NCI-H2227 (cell line): Measurements from ENCODE around the gene ZNF221.

Experiments used
- DNase-seq: peaks from one replicate; lab custom pipeline; 2025; ENCODE audit not compliant: unreplicated experiment; lab: John Stamatoyannopoulos, UW

Gene ZNF221

GRCh38 chr19:43956827-43957226, 5.8 kb downstream of the ZNF221 start:
- DNase-seq: no peak

GRCh38 chr19:43957891-43958290, 6.9 kb downstream of the ZNF221 start:
- DNase-seq: no peak

GRCh38 chr19:43960411-43960810, 9.4 kb downstream of the ZNF221 start:
- no peak for DNase-seq

- DNase-seq: no peak
Measured at GRCh38 chr19:43966079-43966694, 15.2 kb downstream of the ZNF221 start.

GRCh38 chr19:43976732-43977131, 25.7 kb downstream of the ZNF221 start:
- no peak for DNase-seq

- no peak for DNase-seq
Measured at GRCh38 chr19:43983544-43983911, 32.5 kb downstream of the ZNF221 start.

GRCh38 chr19:43983912-43984686, 33.1 kb downstream of the ZNF221 start, which contains the start of gene ZNF155:
TSS of gene ZNF155 (plus strand) at chr19:43984188. CDS start at chr19:43988544, 4,356 bp downstream.
- peak; percentile 96 for DNase-seq

- no peak for DNase-seq
Measured at GRCh38 chr19:43984687-43985000, 33.6 kb downstream of the ZNF221 start.

- no peak for DNase-seq
Measured at GRCh38 chr19:43997631-43998290, 46.7 kb downstream of the ZNF221 start.

GRCh38 chr19:44002212-44002565, 51.2 kb downstream of the ZNF221 start:
- DNase-seq: no peak

GRCh38 chr19:44002566-44003460, 51.8 kb downstream of the ZNF221 start, which contains the start of gene ZNF230:
TSS of gene ZNF230 (plus strand) at chr19:44002957. CDS start at chr19:44007079, 4,122 bp downstream.
- peak; percentile 93 for DNase-seq

GRCh38 chr19:44003461-44004009, 52.5 kb downstream of the ZNF221 start:
- DNase-seq: no peak

- DNase-seq: no peak
Measured at GRCh38 chr19:44005973-44006372, 54.9 kb downstream of the ZNF221 start.

- DNase-seq: no peak
Measured at GRCh38 chr19:44007473-44007872, 56.4 kb downstream of the ZNF221 start.

- no peak for DNase-seq
Measured at GRCh38 chr19:44010468-44010867, 59.4 kb downstream of the ZNF221 start.
